ENCODE measurements around the gene PLK4. TPM values are rescaled to one million over a fixed set of nuclear protein-coding genes. Genes with fewer than 3 reads are reported as not detected.

Gene PLK4
- total RNA-seq (ENCODE audit: low replicate concordance): 14.1 and 28.3 TPM in 2 replicates
- long read RNA-seq, transcript PLK4-201 (16 exons, 3,841 nt): major isoform, 8 of 26 reads
- long read RNA-seq, partial matches to known transcripts: 7 of 26 reads
- long read RNA-seq, other reads (novel, unspliced or antisense): 10 of 26 reads

DNA sequence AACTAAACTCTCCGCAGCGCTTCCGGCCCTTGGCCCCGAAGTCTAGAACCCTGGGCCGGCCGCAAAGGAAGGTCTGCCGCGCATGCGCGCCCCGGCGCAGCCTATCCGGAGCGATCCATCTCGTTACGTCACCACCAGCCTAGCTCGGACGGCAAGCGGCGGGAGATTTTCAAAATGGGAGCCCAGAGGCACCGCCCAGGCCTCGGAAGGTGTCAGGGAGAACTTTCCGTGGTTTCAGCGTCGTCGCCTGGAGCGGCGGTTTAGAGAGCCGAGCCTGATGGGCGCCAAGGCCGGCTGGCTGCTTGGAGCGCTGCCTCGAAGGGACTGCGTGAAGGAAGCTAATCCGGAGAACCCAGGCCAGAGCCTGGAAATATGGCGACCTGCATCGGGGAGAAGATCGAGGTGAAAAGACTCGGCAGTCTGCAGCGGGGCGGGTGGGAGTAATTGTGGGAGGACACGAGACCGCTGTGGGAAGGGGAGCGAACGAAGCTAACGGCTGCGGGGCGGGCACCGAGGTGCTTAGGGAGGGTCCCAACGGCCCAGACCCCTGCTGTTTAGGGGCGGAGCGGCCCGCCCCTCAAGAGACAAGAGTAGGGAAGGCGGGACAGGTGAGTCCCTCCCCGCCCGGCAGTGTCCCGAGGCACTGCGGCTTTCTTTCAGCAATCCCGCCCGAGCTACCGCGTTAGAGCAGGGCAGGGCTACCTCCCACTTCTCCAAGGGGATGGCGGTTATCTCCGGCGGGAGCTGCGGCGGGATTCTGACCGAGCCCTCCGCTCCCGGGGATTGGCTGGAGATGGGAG lies at the start of gene PLK4:
PLK4 (plus strand) TSS at position 131 of the 800 bp plus-strand sequence; CDS start at position 373, 242 bp downstream.
- peaks cover 21% of the 10 kb centered on the region for H3K4me1 Mint-ChIP-seq (ENCODE audit: unreplicated experiment)
- DNase-seq (ENCODE audit: extremely low spot score, unreplicated experiment): peak; percentile 97
- H3K4me3 Mint-ChIP-seq: peak within 1 kb of the TSS; percentile 99

DNA sequence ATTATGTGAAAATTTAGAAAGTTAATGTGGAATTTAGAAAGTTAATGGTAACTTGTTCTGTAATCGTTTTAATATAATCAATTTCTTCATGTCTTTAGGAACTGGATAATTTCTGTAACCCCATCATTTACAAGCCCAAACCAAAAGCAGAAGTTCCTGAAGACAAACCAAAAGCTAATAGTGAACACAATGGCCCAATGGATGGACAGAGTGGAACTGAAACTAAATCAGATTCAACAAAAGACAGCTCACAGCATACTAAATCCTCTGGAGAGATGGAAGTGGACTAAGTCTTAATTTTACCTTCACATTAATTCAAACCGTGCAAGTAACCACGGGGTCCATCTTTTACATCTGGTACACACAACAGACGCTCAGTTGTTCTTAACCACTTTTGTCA lies 48.1 kb upstream of the PLK4 start:
- no peak for DNase-seq (ENCODE audit: extremely low spot score, unreplicated experiment)
- no peaks in the 10 kb centered on the region for H3K9me3 Mint-ChIP-seq
- H3K27me3 Mint-ChIP-seq: no peaks in the 10 kb centered on the region
- peaks cover 3% of the 10 kb centered on the region for H3K36me3 Mint-ChIP-seq
- H3K27ac Mint-ChIP-seq: no peak overlapping the region
- no peak overlapping the region for H3K4me3 Mint-ChIP-seq
- TF ChIP-seq, protein P1, sequence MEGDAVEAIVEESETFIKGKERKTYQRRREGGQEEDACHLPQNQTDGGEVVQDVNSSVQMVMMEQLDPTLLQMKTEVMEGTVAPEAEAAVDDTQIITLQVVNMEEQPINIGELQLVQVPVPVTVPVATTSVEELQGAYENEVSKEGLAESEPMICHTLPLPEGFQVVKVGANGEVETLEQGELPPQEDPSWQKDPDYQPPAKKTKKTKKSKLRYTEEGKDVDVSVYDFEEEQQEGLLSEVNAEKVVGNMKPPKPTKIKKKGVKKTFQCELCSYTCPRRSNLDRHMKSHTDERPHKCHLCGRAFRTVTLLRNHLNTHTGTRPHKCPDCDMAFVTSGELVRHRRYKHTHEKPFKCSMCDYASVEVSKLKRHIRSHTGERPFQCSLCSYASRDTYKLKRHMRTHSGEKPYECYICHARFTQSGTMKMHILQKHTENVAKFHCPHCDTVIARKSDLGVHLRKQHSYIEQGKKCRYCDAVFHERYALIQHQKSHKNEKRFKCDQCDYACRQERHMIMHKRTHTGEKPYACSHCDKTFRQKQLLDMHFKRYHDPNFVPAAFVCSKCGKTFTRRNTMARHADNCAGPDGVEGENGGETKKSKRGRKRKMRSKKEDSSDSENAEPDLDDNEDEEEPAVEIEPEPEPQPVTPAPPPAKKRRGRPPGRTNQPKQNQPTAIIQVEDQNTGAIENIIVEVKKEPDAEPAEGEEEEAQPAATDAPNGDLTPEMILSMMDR (conservative IDR thresholded peaks at IDR 0.05): no peak
- H3K4me1 Mint-ChIP-seq (ENCODE audit: unreplicated experiment): no peaks in the 10 kb centered on the region

More for the DNA sequence above, at the start of gene PLK4:
- H3K9me3 Mint-ChIP-seq: no peaks in the 10 kb centered on the region
- H3K27me3 Mint-ChIP-seq: no peaks in the 10 kb centered on the region
- H3K27ac Mint-ChIP-seq: peak within 1 kb of the TSS; percentile 99
- TF ChIP-seq, protein P1 (conservative IDR thresholded peaks at IDR 0.05): no peak
- peaks cover 5% of the 10 kb centered on the region for H3K36me3 Mint-ChIP-seq

DNA sequence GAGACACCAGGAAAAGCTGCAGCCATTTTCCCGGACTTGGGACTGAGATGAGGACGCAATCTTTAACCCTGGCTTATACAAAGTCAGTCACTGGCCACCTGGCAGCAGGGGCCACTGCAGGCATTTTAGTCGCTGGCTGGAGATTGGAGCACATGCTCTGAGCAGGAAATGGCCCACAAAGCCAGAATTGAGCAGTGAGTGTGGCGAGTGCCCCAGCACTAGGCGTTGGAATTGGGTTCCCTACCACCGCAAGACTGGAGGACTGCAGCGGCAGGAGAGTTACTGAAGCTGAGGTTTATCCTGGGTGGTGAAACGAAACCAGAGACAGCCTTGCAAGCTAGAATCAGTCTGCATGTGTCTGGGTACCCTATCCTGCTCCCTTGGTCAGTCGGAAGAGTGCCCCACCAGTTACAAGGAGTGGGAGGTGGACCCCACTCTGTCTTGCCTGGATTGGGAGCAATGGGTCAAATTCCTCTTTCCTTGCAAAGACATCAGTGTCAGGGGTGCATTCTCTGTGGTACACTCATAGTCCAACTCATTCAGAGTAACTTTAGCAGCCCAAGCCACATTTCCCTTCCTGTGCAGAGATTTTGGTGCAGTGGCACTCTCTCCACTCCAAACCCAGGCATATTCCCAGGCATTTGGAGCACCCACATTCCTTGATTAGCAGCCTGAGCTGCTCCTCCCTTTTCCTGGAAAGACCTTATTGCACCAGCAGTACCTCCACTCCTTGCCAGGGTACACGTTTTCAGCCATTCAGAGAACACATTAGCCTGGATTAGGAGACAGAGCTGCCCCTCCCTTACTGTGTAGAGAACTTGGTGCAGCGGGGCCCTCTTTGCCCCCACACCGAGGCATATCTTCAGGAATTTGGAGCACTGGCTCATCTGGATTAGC lies 36.7 kb upstream of the PLK4 start:
- H3K4me3 Mint-ChIP-seq: no peak overlapping the region
- H3K36me3 Mint-ChIP-seq: peaks cover 14% of the 10 kb centered on the region
- H3K4me1 Mint-ChIP-seq (ENCODE audit: unreplicated experiment): no peaks in the 10 kb centered on the region
- H3K9me3 Mint-ChIP-seq: no peaks in the 10 kb centered on the region
- H3K27ac Mint-ChIP-seq: no peak overlapping the region
- no peaks in the 10 kb centered on the region for H3K27me3 Mint-ChIP-seq
- TF ChIP-seq, protein P1 (conservative IDR thresholded peaks at IDR 0.05): no peak
- no peak for DNase-seq (ENCODE audit: extremely low spot score, unreplicated experiment)

DNA sequence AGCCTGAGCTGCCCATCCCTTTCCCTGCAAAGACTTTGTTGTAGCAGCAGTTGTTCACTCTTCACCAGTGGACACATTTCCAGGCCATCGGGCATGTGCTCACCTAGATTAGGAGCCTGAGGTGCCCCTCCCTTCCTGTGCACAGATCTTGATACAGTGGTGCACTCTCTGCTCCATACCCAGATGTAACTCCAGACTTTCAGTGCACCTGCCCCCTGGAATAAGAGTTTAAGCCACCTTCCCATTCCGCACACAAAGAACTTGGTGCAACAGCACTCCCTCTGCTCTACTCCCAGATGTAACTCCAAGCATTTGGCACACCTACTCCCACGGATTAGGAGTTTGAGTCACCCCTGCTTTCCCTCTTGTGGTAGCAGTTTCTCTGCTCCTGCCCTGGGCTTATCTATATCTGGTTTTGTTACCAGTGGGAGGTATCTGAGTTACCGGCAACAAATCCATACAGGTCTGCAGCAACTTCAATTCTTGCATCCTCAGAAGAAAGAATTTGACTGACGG lies 36.0 kb upstream of the PLK4 start:
- Mint-ChIP-seq H3K9me3 (peaks cover 3% of the 10 kb centered on the region), H3K27me3 (no peaks in the 10 kb centered on the region), H3K27ac (no peak overlapping the region), H3K4me3 (no peak overlapping the region), H3K4me1 (ENCODE audit: unreplicated experiment) (no peaks in the 10 kb centered on the region), H3K36me3 (peaks cover 16% of the 10 kb centered on the region)
- TF ChIP-seq, protein P1 (conservative IDR thresholded peaks at IDR 0.05): no peak
- no peak for DNase-seq (ENCODE audit: extremely low spot score, unreplicated experiment)

DNA sequence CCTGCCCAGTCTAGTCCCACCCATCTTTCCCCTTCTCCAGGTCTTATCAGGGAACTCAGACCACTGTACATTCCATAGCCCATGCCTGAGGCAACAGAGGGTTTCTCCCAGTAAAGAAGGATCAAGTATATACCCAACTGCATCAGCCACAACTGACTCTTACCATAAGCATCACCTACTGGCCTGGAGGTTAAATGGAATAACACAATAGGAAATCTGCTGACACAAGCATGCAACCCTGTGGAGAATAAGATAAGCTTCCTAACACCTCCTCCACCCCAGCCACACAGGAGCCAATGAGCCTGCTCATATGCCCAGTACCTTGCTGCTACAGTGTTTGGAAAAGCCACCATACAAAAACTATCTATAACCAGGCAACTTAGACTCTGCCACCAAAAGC lies 34.6 kb upstream of the PLK4 start:
- Mint-ChIP-seq H3K27me3 (no peaks in the 10 kb centered on the region), H3K4me1 (ENCODE audit: unreplicated experiment) (no peaks in the 10 kb centered on the region), H3K4me3 (no peak overlapping the region), H3K27ac (no peak overlapping the region), H3K36me3 (peaks cover 25% of the 10 kb centered on the region), H3K9me3 (peaks cover 12% of the 10 kb centered on the region)
- DNase-seq (ENCODE audit: extremely low spot score, unreplicated experiment): no peak
- TF ChIP-seq, protein P1 (conservative IDR thresholded peaks at IDR 0.05): no peak

Data from type B pancreatic cell (in vitro differentiated cells).